ENCODE results near the gene CES2.
A peak's percentile ranks its signal among the peaks of the same experiment; 100 is the strongest.
"Not testable (repeated sequence)": the region's sequence is repeated elsewhere in the genome, so short reads cannot be mapped to it uniquely, and the experiment has no call there.

The CES2 gene

DNA sequence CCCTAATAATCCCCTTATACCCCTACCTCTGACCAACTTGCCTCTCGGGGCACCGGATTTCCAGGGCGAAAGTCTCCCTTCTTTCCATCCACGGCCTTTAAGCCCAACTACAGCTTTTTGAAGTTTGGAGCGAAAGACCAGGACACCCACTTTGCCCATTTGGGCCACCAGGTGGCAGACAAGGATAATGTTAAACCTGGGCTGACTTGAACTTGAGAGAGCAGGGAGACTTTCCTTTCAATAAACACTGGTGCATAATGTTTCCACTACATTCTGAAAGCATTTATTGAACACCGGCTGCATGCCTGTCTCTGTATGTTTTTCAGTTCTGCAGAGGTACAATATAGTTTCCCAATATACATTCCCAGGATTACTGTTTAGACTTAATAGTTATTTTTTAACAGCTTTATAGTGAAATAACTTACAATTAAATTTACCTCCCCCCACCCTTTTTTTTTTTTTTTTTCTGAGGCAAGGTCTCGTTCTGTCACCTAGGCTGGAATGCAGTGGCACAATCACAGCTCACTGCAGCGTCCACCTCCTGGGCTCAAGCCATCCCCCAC lies 18.9 kb downstream of the CES2 start:
- peak; percentile 77 for DNase-seq

GRCh38 chr16:66955363-66956153 lies 20.2 kb downstream of the CES2 start:
- not testable (repeated sequence) for DNase-seq

DNA sequence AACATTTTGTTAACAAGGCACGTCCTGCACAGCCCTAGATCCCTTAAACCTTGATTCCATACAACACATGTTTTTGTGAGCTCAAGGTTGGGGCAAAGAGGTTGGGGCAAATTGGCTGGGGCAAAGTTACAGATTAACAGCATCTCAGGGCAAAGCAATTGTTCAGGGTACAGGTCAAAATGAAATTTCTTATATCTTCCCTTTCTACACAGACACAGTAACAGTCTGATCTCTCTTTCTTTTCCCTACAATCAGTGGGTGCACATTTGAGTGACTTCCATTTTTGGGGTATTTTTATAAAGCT lies 20.8 kb downstream of the CES2 start:
- DNase-seq: not testable (repeated sequence)

- DNase-seq: no peak
These were observed 23.8 kb downstream of the CES2 start for GRCh38 chr16:66958857-66959703.

- no peak for DNase-seq
These were observed 24.4 kb downstream of the CES2 start for GRCh38 chr16:66959704-66960161.

DNA sequence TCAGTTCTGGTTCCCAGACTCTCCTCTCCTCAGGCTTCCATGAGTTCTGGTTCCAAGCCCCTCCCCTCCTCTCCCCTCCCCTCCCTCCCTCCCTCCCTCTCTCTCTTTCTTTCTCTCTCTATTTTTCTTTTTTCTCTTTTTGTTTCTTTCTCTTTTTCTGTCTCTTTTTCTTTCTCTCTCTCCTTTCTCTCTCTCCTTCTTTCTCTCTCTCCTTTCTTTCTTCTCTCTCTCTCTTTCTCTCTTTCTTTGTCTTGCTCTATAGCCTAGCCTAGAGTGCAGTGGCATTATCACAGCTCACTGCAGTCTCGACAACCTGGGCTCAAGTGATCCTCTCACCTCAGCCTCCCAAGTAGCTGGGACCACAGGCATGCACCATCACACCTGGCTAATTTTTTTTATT lies 25.0 kb downstream of the CES2 start:
- no peak for DNase-seq

DNA sequence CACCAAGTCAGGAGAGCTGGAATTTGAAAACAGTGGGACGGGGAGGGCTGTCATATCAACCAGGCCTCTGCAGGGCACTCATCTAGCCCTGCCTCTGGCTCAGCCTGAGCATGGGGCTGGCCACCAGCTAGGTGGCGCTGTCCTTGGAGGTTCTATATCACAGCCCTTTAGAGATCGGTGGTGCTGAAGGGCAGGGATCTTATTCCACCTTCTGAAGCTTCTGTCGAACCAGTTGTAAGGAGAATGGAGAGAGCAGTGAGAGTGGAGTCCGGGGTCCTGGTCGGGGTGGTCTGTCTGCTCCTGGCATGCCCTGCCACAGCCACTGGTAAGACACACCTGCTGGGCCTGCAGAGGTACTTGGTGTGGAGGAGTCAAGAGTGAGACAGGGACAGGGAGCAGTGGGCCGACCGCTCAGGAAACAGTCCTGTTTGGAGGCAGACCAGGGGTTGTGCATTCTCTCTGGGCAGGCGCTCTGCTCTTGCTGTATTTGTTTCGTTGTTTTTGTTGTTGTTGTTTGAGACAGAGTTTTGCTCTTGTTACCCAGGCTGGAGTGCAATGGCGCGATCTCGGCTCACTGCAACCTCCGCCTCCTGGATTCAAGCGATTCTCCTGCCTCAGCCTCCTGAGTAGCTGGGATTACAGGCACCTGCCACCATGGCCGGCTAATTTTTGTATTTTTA lies 25.9 kb downstream of the CES2 start, which contains the start of gene CES3:
Gene CES3, plus strand, starts transcription at position 202 of the 680 bp plus-strand sequence. Its CDS starts 42 bp downstream, at position 244.
- peak; percentile 66 for DNase-seq

DNA sequence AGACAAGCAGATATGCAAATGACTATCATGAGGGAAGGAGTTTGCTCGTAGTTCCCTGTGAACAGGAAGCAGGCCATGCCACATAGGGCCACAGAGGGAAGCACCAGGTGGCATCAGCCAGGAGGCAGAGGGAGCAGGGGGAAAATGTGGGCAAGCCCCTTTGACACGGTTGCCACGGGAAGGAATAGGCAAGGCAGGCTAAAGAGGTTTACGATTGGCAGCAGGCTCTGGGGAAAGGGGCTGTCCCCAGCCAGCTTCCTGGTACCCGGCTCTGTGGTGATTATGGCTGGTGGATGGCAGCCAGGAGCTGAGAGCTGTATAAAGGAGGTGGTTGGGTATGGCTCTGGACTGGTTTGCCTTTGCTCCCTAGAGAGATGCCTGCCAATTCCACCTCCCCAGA lies 26.6 kb downstream of the CES2 start:
- DNase-seq: no peak

- DNase-seq: no peak
These were observed 28.7 kb downstream of the CES2 start for GRCh38 chr16:66964049-66964448.

DNA sequence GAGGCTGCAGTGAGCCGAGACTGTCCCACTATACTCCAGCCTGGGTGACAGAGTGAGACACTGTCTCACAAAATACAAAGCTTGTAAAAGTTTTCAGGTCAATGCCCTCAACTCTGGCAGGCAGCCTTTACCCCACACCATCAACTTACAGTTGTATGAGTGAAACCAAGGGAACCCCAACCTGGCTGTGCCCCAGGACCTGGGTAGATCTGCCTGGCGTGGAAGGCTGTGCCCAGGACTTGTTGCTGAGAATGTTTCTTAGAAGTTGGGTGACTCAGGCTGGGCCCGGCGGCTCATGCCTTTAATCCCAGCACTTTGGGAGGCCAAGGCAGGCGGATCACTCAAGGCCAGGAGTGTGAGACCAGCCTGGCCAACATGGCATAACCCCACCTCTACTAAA lies 33.5 kb downstream of the CES2 start:
- DNase-seq: no peak

GRCh38 chr16:66970775-66971720 lies 35.7 kb downstream of the CES2 start:
- DNase-seq: peak; percentile 80

DNA sequence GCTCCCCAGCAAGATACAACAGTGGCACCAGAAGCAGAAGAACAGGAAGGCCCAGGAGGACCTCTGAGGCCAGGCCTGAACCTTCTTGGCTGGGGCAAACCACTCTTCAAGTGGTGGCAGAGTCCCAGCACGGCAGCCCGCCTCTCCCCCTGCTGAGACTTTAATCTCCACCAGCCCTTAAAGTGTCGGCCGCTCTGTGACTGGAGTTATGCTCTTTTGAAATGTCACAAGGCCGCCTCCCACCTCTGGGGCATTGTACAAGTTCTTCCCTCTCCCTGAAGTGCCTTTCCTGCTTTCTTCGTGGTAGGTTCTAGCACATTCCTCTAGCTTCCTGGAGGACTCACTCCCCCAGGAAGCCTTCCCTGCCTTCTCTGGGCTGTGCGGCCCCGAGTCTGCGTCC lies 37.7 kb downstream of the CES2 start:
- DNase-seq: no peak

DNA sequence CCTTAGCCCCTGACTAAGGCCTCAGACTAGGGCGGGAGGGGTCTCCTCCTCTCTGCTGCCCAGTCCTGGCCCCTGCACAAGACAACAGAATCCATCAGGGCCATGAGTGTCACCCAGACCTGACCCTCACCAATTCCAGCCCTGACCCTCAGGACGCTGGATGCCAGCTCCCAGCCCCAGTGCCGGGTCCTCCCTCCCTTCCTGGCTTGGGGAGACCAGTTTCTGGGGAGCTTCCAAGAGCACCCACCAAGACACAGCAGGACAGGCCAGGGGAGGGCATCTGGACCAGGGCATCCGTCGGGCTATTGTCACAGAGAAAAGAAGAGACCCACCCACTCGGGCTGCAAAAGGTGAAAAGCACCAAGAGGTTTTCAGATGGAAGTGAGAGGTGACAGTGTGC lies 38.4 kb downstream of the CES2 start:
- DNase-seq: no peak

DNA sequence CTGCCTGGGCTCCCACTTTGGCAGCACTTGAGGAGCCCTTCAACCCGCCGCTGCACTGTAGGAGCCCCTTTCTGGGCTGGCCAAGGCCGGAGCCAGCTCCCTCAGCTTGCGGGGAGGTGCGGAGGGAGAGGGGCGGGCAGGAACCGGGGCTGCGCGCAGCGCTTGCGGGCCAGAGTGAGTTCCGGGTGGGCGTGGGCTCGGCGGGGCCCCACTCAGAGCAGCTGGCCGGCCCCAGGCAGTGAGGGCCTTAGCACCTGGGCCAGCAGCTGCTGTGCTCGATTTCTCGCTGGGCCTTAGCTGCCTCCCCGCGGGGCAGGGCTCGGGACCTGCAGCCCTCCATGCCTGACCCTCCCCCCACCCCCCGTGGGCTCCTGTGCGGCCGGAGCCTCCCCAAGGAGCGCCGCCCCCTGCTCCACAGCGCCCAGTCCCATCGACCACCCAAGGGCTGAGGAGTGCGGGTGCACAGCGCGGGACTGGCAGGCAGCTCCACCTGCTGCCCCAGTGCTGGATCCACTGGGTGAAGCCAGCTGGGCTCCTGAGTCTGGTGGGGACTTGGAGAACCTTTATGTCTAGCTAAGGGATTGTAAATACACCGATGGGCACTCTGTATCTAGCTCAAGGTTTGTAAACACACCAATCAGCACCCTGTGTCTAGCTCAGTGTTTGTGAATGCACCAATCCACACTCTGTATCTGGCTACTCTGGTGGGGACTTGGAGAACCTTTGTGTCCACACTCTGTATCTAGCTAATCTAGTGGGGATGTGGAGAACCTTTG lies 39.0 kb downstream of the CES2 start:
- not testable (repeated sequence) for DNase-seq

DNA sequence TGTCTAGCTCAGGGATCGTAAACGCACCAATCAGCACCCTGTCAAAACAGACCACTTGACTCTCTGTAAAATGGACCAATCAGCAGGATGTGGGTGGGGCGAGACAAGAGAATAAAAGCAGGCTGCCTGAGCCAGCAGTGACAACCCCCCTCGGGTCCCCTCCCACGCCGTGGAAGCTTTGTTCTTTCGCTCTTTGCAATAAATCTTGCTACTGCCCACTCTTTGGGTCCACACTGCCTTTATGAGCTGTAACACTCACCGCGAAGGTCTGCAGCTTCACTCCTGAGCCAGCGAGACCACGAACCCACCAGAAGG lies 39.6 kb downstream of the CES2 start:
- DNase-seq: not testable (repeated sequence)

DNA sequence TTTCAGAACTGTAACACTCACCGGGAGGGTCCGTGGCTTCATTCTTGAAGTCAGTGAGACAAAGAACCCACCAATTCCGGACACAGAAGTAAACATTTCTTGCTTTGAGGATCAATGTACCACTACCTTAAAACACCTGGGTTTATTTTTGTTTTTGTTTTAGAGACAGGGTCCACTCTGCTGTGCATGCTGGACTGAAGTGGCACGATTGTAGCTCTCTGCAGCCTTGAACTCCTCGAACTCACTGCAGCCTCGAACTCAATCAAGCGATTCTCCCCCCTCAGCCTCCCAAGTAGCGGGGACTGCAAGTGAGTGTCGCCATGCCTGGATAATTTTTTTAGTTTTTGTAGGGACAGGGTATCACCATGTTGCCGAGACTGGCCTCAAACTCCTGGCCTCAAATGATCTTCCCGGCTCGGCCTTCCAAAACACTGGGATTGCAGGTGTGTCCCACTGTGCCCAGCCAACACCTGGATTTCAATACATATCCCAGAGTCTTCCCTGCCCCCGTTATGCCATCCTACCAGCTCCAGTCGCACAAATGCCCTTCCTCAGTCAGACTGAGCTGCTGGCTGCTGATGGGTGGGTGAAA lies 40.1 kb downstream of the CES2 start:
- DNase-seq: no peak

DNA sequence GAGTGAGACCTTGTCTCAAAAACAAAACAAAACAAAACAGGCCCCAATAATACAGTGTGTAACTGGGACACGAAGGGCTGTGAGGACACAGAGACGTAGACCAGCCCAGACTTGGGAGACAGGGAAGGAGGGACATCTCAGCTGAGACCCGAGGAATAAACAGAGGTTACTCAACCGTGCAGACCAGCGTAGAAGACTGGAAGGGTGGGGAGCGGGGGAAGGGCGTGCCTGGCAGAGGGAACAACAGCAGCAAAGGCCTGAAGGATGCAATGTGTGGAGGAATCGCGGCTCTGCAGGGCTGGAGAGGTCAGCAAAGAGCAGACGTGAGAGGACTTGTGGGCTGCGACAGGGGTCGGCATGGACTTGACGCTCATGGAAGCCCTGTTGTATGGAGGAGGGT lies 41.4 kb downstream of the CES2 start:
- DNase-seq: no peak

DNA sequence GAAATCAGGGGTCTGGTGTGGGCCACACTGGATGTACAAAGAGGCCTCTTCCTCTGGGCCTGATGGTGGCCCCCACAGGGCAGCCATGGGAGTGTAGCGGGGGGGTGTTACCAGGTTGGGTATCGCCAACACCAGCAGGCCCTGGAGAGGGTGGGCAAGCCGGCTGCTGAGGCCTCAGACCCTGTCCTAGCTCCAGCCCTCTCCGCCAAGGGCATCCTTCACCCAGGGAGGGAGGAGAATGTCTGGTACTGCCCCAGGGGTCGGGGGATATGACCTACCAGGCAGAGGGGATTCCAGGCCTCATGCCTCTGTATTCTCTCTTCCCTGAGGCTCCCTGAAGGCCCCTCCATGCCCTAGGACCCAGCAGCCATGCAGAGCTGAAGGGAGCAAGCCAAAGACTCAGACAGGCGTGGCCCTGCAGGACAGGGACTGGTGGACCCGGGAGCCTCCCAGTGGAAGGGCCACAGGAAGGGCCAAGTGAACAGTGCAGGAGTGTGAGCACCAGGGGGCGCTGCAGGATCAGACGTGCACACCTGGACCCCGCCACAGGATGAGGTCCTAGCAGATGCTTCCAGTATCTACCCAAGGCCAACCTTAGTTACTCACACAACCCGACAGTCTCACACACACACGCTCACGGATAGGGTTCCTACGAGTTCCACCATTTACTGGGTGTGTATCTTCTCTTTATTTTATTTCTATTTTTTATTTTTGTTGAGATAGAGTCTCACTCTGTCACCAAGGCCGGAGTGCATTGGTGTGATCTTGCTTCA lies 42.2 kb downstream of the CES2 start:
- DNase-seq: peak; percentile 81

DNA sequence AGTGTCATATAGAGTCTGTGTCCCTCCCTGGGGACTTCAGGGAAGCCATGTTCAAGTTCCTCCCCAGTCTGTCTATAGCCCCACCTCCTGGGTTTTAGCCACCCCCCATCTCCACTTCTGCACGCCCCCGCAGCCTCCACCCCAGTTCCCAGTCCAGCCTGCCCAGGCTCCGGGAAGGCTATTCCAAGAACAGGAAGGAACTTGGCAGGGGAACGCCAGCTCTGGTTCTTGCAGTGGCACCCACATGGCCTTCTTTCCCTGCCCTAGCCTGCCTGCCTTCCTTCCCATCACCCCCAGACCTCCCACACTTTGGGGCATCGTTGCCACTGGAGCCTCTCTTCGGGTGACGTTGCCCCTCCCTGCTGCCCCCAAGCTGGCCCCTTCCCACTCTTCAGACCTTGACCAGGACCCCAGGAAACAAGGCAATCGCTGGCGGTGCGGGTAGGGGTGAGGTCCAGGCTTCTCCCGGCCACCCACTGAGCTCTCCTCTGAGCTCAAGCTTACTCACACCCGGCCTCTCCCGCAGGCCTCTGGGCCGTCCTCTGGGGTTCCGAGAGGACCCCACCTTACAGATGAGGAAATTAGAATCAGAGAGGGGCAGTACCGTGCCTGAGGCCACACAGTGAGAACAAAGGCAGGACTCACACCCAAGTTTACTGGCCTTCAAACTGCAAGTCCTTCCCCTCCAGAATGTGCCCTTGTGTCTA lies 43.8 kb downstream of the CES2 start:
- no peak for DNase-seq

Data from EL (cell line).